ENCODE measurements around the gene LIX1L. TPM values are rescaled to one million over a fixed set of nuclear protein-coding genes. Genes with fewer than 3 reads are reported as not detected.

LIX1L gene
- total and polyA plus RNA-seq, 2 donors (not counting 3 experiments of a cell fraction or from before 2014, with no cell fraction given) = 54.9 to 56.4 TPM

DNA sequence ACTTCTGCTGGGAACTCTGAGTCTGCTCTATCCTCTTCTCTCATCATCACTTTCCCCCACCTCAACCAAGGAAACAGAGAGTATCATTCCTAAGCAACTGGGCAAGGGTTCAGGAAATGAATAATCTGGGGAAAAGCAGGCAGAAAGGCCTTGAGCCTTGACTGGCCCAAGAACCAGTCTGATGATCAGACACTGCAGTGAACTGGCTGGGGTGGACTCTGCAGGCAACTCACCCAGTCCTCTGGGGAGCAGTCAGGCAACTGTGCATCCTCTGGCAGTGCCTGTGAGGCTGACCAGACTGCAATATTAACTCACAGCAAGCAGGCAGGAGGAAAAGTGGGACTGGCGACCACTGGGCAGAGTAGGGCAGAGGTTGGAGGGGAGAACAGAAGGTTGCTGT lies 73.1 kb downstream of the LIX1L start:
- dilution Hi-C loops (cut with MboI; ENCODE audit: extremely low pct_ligation_motif_present, low sequenced_read_pairs) = no loop called here
- no peaks in the 10 kb centered on the region for H3K36me3 ChIP-seq (ENCODE audit: control insufficient read depth in 2 of 2, extremely low read depth in 1 of 2, insufficient read depth in 2 of 2, low read length in 2 of 2)
- POLR2A ChIA-PET = no interaction called here
- FAIRE-seq = peak; percentile 90
- BruUV-seq (replicated peaks) = no TSS peak
- H3K4me3 ChIP-seq (replicated peaks in 1 of 3; ENCODE audit: insufficient read depth in 1 of 3, low read depth in 1 of 3, low read length in 3 of 3) = no peak overlapping the region
- no peaks in the 10 kb centered on the region for H4K20me1 ChIP-seq (replicated peaks; ENCODE audit: control insufficient read depth, extremely low read depth, insufficient read depth, low read length)
- peaks cover 18% of the 10 kb centered on the region for H3K4me1 ChIP-seq (ENCODE audit: control insufficient read depth, extremely low read depth, insufficient read depth, low read length)
- peak overlapping the region; percentile 27 for H3K4me2 ChIP-seq (ENCODE audit: insufficient read depth, low read length)
- H3K27me3 ChIP-seq (ENCODE audit: control insufficient read depth in 2 of 2, insufficient read depth in 2 of 2, low read length in 2 of 2) = peaks cover 0 to under 1% of the 10 kb centered on the region in 2 experiments
- no peak for TF ChIP-seq JUN (IDR thresholded peaks at IDR 0.05; ENCODE audit: borderline replicate concordance, insufficient read depth, insufficient read length, low read depth)
- peak; percentile 45 for TF ChIP-seq FOS (IDR thresholded peaks at IDR 0.05; ENCODE audit: borderline replicate concordance, insufficient read depth, low read length)
- no peak overlapping the region for H3K9ac ChIP-seq (replicated peaks; ENCODE audit: extremely low read depth, insufficient read depth, low read length)
- peak overlapping the region; percentile 11 for H2AFZ ChIP-seq (ENCODE audit: low read depth, low read length)
- no peaks in the 10 kb centered on the region for H3K79me2 ChIP-seq (ENCODE audit: control insufficient read depth, insufficient read depth, low read length)
- H3K9me1 ChIP-seq (replicated peaks; ENCODE audit: control insufficient read depth, extremely low read depth, insufficient read depth, low read length) = no peaks in the 10 kb centered on the region
- DNase-seq (ENCODE audit: low read depth, low spot score) = peak; percentile 49
- H3K9me3 ChIP-seq (replicated peaks; ENCODE audit: control insufficient read depth, insufficient read depth, low read length) = no peaks in the 10 kb centered on the region
- no peak overlapping the region for H3K27ac ChIP-seq (ENCODE audit: insufficient read depth, low read depth, low read length)
- CTCF ChIA-PET = interaction anchor here (1.4 to 4.4 kb wide), 5 partner anchors 8 to 39 kb away, joined by 6 to 22 read pairs (median 9); partner anchors contain the start of genes NUDT17 and PIAS3
- intact Hi-C loops (cut with micrococcal nuclease) = loop anchor here (1.0 kb wide), 1 partner anchor 25 kb away; the partner anchor contains the start of gene PIAS3

Other genes with a start within 250 kb of the LIX1L start
- gene CD160, start 238.5 kb downstream of the LIX1L start, total RNA-seq = not detected in 2 replicates
- gene CD160, start 238.5 kb downstream of the LIX1L start, polyA plus RNA-seq = not detected in 2 replicates
- gene RNF115, start 133.9 kb downstream of the LIX1L start, total RNA-seq = 17.3 and 20.5 TPM in 2 replicates
- gene RNF115, start 133.9 kb downstream of the LIX1L start, polyA plus RNA-seq = 6.4 and 7.6 TPM in 2 replicates
- gene POLR3C, start 133.8 kb downstream of the LIX1L start, total RNA-seq = 30.4 and 31.0 TPM in 2 replicates
- gene POLR3C, start 133.8 kb downstream of the LIX1L start, polyA plus RNA-seq = 28.4 and 29.5 TPM in 2 replicates
- gene NUDT17, start 112.4 kb downstream of the LIX1L start, total RNA-seq = 3.6 and 5.1 TPM in 2 replicates
- gene NUDT17, start 112.4 kb downstream of the LIX1L start, polyA plus RNA-seq = 9.0 TPM in 2 replicates
- gene PIAS3, start 98.9 kb downstream of the LIX1L start, total RNA-seq = 50.1 and 53.3 TPM in 2 replicates
- gene PIAS3, start 98.9 kb downstream of the LIX1L start, polyA plus RNA-seq = 69.9 and 71.8 TPM in 2 replicates
- 0.14 and 0.20 TPM in 2 replicates for gene ANKRD35, start 72.2 kb downstream of the LIX1L start, total RNA-seq
- 0.10 and 0.15 TPM in 2 replicates for gene ANKRD35, start 72.2 kb downstream of the LIX1L start, polyA plus RNA-seq
- 39.8 and 58.6 TPM in 2 replicates for gene ITGA10, start 48.0 kb downstream of the LIX1L start, total RNA-seq
- 16.9 and 20.6 TPM in 2 replicates for gene ITGA10, start 48.0 kb downstream of the LIX1L start, polyA plus RNA-seq
- gene PEX11B, start 39.3 kb downstream of the LIX1L start, total RNA-seq = 29.0 and 30.5 TPM in 2 replicates
- gene PEX11B, start 39.3 kb downstream of the LIX1L start, polyA plus RNA-seq = 39.7 and 42.5 TPM in 2 replicates
- gene RBM8A, start 30.5 kb downstream of the LIX1L start, total RNA-seq = 194 and 200 TPM in 2 replicates
- 101 and 192 TPM in 2 replicates for gene RBM8A, start 30.5 kb downstream of the LIX1L start, polyA plus RNA-seq
- 0.24 and 0.60 TPM in 2 replicates for gene ANKRD34A, start 6.6 kb upstream of the LIX1L start, total RNA-seq
- gene ANKRD34A, start 6.6 kb upstream of the LIX1L start, polyA plus RNA-seq = 0.41 and 0.43 TPM in 2 replicates
- gene POLR3GL, start 6.7 kb upstream of the LIX1L start, total RNA-seq = 15.3 and 18.8 TPM in 2 replicates
- gene POLR3GL, start 6.7 kb upstream of the LIX1L start, polyA plus RNA-seq = 10.6 and 12.4 TPM in 2 replicates
- gene TXNIP, start 38.6 kb upstream of the LIX1L start, total RNA-seq = 7.6 and 9.1 TPM in 2 replicates
- gene TXNIP, start 38.6 kb upstream of the LIX1L start, polyA plus RNA-seq = 21.8 and 31.3 TPM in 2 replicates
- not detected in 2 replicates for gene HJV, start 63.7 kb upstream of the LIX1L start, total RNA-seq
- not detected in 2 replicates for gene HJV, start 63.7 kb upstream of the LIX1L start, polyA plus RNA-seq
- gene NBPF10, start 186.8 kb upstream of the LIX1L start, total RNA-seq = 1.8 TPM in 2 replicates
- gene NBPF10, start 186.8 kb upstream of the LIX1L start, polyA plus RNA-seq = 0.57 and 0.61 TPM in 2 replicates